Measurements from ENCODE around the gene PLP2.

PLP2 gene

GRCh38 chrX:49165901-49166881 lies 5.5 kb upstream of the PLP2 start:
- Histone ChIP-seq H3F3A (ENCODE audit: insufficient read depth, low read length) (peaks cover 21% of the 10 kb centered on the region), H4K20me1 (ENCODE audit: insufficient read depth, low read length) (no peaks in the 10 kb centered on the region), H3K36me3 (replicated peaks; ENCODE audit: insufficient read depth, low read length) (no peaks in the 10 kb centered on the region), H2AFZ (ENCODE audit: low read length) (no peak overlapping the region), H3K9me2 (replicated peaks; ENCODE audit: insufficient read depth, low read length) (no peaks in the 10 kb centered on the region), H3K9ac (ENCODE audit: low read length) (peak overlapping the region; percentile 86), H3K9me3 (replicated peaks; ENCODE audit: insufficient read depth, low read length) (no peaks in the 10 kb centered on the region), H3K4me3 (ENCODE audit: low read length) (peak overlapping the region; percentile 66), H3K4me1 (ENCODE audit: low read length) (0 out of 2 replicates have a peak, but pooled peaks cover 5% of the 10 kb centered on the region), H3K4me2 (ENCODE audit: low read depth, low read length) (peak overlapping the region; percentile 95), H3K27ac (ENCODE audit: low read length) (peak overlapping the region; percentile 100), H3K79me2 (ENCODE audit: low read length) (no peaks in the 10 kb centered on the region), H3K27me3 (replicated peaks; ENCODE audit: insufficient read depth, low read length) (no peaks in the 10 kb centered on the region)
- TF ChIP-seq EZH2 (optimal IDR thresholded peaks at IDR 0.05; ENCODE audit: low read depth, low read length), result no peak
- TF ChIP-seq EZH2phosphoT487 (IDR thresholded peaks at IDR 0.05; ENCODE audit: low read length), result no peak
- TF ChIP-seq CTCF (IDR thresholded peaks at IDR 0.05; ENCODE audit: low read length), result peak; percentile 26
- peak; percentile 87 for DNase-seq

DNA sequence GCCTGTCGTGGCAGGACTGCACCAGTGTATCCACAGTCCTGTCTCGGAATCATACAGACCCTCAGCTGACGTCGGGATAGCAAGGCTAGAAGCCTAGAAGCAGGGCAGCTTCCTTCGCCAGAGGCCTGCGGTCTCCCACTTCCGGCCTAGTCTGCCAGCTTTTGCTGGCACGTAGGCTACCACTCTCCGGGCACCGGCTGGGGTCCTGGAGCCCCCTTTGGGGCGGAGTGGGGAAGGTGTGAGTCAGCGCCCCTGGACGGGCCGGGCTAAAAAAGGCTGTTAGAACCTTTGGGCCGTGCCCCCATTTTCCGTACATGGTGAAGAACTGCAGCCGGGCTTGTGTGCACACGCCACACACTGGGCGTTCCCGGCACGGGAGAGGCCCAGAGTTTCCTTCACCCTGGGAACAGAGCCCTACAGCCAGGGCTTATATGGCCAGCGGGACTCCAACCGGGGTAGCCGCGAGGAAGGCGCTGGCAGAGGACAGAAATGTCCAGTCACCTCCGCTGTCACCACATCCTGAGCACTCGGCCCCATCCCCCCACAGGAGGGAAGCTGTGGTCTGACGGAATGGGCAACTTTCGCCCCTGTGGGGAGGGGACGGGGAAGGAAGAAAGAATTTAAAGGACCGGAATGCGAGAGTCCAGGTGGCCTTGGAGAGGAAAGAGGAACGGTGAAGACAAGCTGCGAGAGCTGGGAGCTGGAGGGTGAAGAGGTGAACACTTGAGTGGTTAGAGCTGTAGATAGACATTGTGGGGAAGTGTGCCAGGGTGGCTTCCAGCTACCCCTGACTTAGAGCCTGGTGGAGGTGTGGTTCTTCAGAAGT lies 4.6 kb upstream of the PLP2 start:
- peak; percentile 65 for DNase-seq
- Histone ChIP-seq H3K4me1 (ENCODE audit: low read length) (0 out of 2 replicates have a peak, but pooled peaks cover 5% of the 10 kb centered on the region), H4K20me1 (ENCODE audit: insufficient read depth, low read length) (no peaks in the 10 kb centered on the region), H3K4me2 (ENCODE audit: low read depth, low read length) (peak overlapping the region; percentile 95), H3K9ac (ENCODE audit: low read length) (peak overlapping the region; percentile 86), H3K27ac (ENCODE audit: low read length) (peak overlapping the region; percentile 100), H3F3A (ENCODE audit: insufficient read depth, low read length) (peaks cover 21% of the 10 kb centered on the region), H3K9me3 (replicated peaks; ENCODE audit: insufficient read depth, low read length) (no peaks in the 10 kb centered on the region), H3K4me3 (ENCODE audit: low read length) (peak overlapping the region; percentile 66), H3K36me3 (replicated peaks; ENCODE audit: insufficient read depth, low read length) (no peaks in the 10 kb centered on the region), H2AFZ (ENCODE audit: low read length) (peak overlapping the region; percentile 56; the same call in 1 of the 2 replicates), H3K9me2 (replicated peaks; ENCODE audit: insufficient read depth, low read length) (no peaks in the 10 kb centered on the region), H3K27me3 (replicated peaks; ENCODE audit: insufficient read depth, low read length) (no peaks in the 10 kb centered on the region), H3K79me2 (ENCODE audit: low read length) (no peaks in the 10 kb centered on the region)
- TF ChIP-seq CTCF (IDR thresholded peaks at IDR 0.05; ENCODE audit: low read length) (no peak), EZH2 (optimal IDR thresholded peaks at IDR 0.05; ENCODE audit: low read depth, low read length) (no peak), EZH2phosphoT487 (IDR thresholded peaks at IDR 0.05; ENCODE audit: low read length) (no peak)

DNA sequence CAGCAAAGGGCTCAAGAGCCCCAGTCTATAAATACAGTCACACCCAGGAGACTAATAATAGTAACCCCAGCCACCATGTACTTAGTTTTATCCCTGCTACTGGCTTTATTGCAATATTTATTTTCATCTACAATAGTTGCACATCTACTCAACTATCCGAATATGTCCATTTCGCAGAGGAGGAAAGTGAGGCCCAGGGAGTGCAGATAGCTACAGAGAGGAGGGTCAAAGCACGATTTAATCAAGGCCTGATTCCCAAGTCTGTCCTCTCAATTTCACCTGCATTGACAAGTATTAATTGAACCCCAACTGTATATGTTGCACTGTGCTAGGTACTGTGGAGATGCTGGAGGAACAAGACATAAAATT lies 4.0 kb upstream of the PLP2 start:
- Histone ChIP-seq H2AFZ (ENCODE audit: low read length) (no peak overlapping the region), H3K36me3 (replicated peaks; ENCODE audit: insufficient read depth, low read length) (no peaks in the 10 kb centered on the region), H3K27me3 (replicated peaks; ENCODE audit: insufficient read depth, low read length) (no peaks in the 10 kb centered on the region), H3F3A (ENCODE audit: insufficient read depth, low read length) (peaks cover 22% of the 10 kb centered on the region), H3K4me3 (ENCODE audit: low read length) (peak overlapping the region; percentile 66), H3K27ac (ENCODE audit: low read length) (peak overlapping the region; percentile 100), H3K4me2 (ENCODE audit: low read depth, low read length) (peak overlapping the region; percentile 95), H3K4me1 (ENCODE audit: low read length) (0 out of 2 replicates have a peak, but pooled peaks cover 5% of the 10 kb centered on the region), H3K9me2 (replicated peaks; ENCODE audit: insufficient read depth, low read length) (no peaks in the 10 kb centered on the region), H3K9ac (ENCODE audit: low read length) (peak overlapping the region; percentile 86), H3K9me3 (replicated peaks; ENCODE audit: insufficient read depth, low read length) (no peaks in the 10 kb centered on the region), H4K20me1 (ENCODE audit: insufficient read depth, low read length) (no peaks in the 10 kb centered on the region), H3K79me2 (ENCODE audit: low read length) (peaks cover 2% of the 10 kb centered on the region)
- DNase-seq, result no peak
- no peak for TF ChIP-seq EZH2phosphoT487 (IDR thresholded peaks at IDR 0.05; ENCODE audit: low read length)
- no peak for TF ChIP-seq EZH2 (optimal IDR thresholded peaks at IDR 0.05; ENCODE audit: low read depth, low read length)
- TF ChIP-seq CTCF (IDR thresholded peaks at IDR 0.05; ENCODE audit: low read length), result no peak
